Karpas-422 (cell line): Measurements from ENCODE around the gene LCE7A. TPM values are rescaled to one million over a fixed set of nuclear protein-coding genes. Genes with fewer than 3 reads are reported as not detected.

ENCODE experiments used
- DNase-seq: peaks from one replicate; pipeline ENCODE4 v3.0.0-alpha.2; 2015
- H2AFZ ChIP-seq: fragments of 200-600 bp; sonication (generic); 2 replicates; pipeline ENCODE4 v1.6.1; 2014; ENCODE audit warnings: antibody characterized with exemption, low read length, mixed read lengths
- H3K27ac ChIP-seq: fragments of 200-600 bp; sonication (generic); 2 replicates; pipeline ENCODE4 v1.5.1; 2014; ENCODE audit warnings: mild to moderate bottlenecking, low read length, moderate library complexity
- H3K27me3 ChIP-seq: fragments of 200-600 bp; sonication (generic); 2 replicates; pipeline ENCODE4 v1.6.1; 2014; ENCODE audit warnings: low read length, mixed read lengths
- H3K36me3 ChIP-seq: fragments of 200-600 bp; sonication (generic); 2 replicates; pipeline ENCODE4 v1.6.1; 2014; ENCODE audit warnings: low read length, mixed read lengths; ENCODE audit not compliant: insufficient read depth
- H3K4me1 ChIP-seq: fragments of 200-600 bp; sonication (generic); 2 replicates; pipeline ENCODE4 v1.6.1; 2014; ENCODE audit warnings: mild to moderate bottlenecking, low read length, mixed read lengths
- H3K4me2 ChIP-seq: fragments of 200-600 bp; sonication (generic); 2 replicates; pipeline ENCODE4 v1.6.1; 2014; ENCODE audit warnings: low read length, low read depth, mild to moderate bottlenecking; ENCODE audit not compliant: poor library complexity, severe bottlenecking
- H3K4me3 ChIP-seq: fragments of 200-600 bp; sonication (generic); 2 replicates; pipeline ENCODE4 v1.5.1; 2014; ENCODE audit warnings: mild to moderate bottlenecking, antibody characterized with exemption, low read length, mixed read lengths
- H3K79me2 ChIP-seq: fragments of 200-600 bp; sonication (generic); 2 replicates; pipeline ENCODE4 v1.6.1; 2014; ENCODE audit warnings: mild to moderate bottlenecking, low read length, mixed read lengths
- H3K9ac ChIP-seq: fragments of 200-600 bp; sonication (generic); 2 replicates; pipeline ENCODE4 v1.6.0; 2014; ENCODE audit warnings: low read length
- H3K9me2 ChIP-seq: fragments of 200-600 bp; sonication (generic), shearing (Covaris generic); replicated peaks from 2 replicates; pipeline ENCODE4 v1.6.0; 2014; ENCODE audit warnings: mild to moderate bottlenecking, low read length, moderate library complexity; ENCODE audit not compliant: insufficient read depth
- H3K9me3 ChIP-seq: fragments of 300-700, 200-600 bp; sonication (generic); 2 replicates; pipeline ENCODE4 v1.6.1; 2014; ENCODE audit warnings: low read length, mixed read lengths
- H4K20me1 ChIP-seq: fragments of 200-600 bp; sonication (generic); 2 replicates; pipeline ENCODE4 v1.6.1; 2014; ENCODE audit warnings: mild to moderate bottlenecking, antibody characterized with exemption, low read length, low read depth; ENCODE audit not compliant: insufficient read depth
- total RNA-seq: library from RNA; depleted of rRNA; stranded (reverse); fragments of >200 nt; shearing (Covaris generic); gene quantifications from 2 replicates; pipeline ENCODE4 v1.2.3, GENCODE V29; 2014; ENCODE audit warnings: low replicate concordance

The LCE7A gene
- total RNA-seq, 1 experiment from 2014 or later, result not detected

GRCh38 chr1:152884085-152884484 lies 24.3 kb downstream of the LCE7A start:
- H3K4me2 ChIP-seq, result no peak overlapping the region
- no peak for DNase-seq

GRCh38 chr1:152884506-152884905 lies 24.7 kb downstream of the LCE7A start:
- no peaks in the 10 kb centered on the region for H3K79me2 ChIP-seq
- no peaks in the 10 kb centered on the region for H4K20me1 ChIP-seq
- no peaks in the 10 kb centered on the region for H3K36me3 ChIP-seq
- H3K9me2 ChIP-seq, result no peaks in the 10 kb centered on the region
- no peak overlapping the region for H3K4me2 ChIP-seq
- H2AFZ ChIP-seq, result no peak overlapping the region
- peaks cover 5% of the 10 kb centered on the region; the same call in 1 of the 2 replicates for H3K4me1 ChIP-seq
- H3K4me3 ChIP-seq, result no peak overlapping the region
- H3K9me3 ChIP-seq, result no peaks in the 10 kb centered on the region
- H3K27ac ChIP-seq, result no peak overlapping the region
- H3K9ac ChIP-seq, result no peak overlapping the region
- no peaks in the 10 kb centered on the region for H3K27me3 ChIP-seq
- DNase-seq, result no peak

More at GRCh38 chr1:152884085-152884484, 24.3 kb downstream of the LCE7A start:
- Histone ChIP-seq H4K20me1 (no peaks in the 10 kb centered on the region), H3K4me1 (peaks cover 5% of the 10 kb centered on the region; the same call in 1 of the 2 replicates), H3K27me3 (no peaks in the 10 kb centered on the region), H3K9me3 (no peaks in the 10 kb centered on the region), H3K4me3 (no peak overlapping the region), H2AFZ (no peak overlapping the region), H3K36me3 (no peaks in the 10 kb centered on the region), H3K9ac (no peak overlapping the region), H3K79me2 (no peaks in the 10 kb centered on the region), H3K27ac (no peak overlapping the region), H3K9me2 (no peaks in the 10 kb centered on the region)

- peaks cover 5% of the 10 kb centered on the region; the same call in 1 of the 2 replicates for H3K4me1 ChIP-seq
- H3K4me3 ChIP-seq, result no peak overlapping the region
- no peak overlapping the region for H2AFZ ChIP-seq
- H3K9ac ChIP-seq, result no peak overlapping the region
- no peaks in the 10 kb centered on the region for H3K9me3 ChIP-seq
- no peak overlapping the region for H3K4me2 ChIP-seq
- no peaks in the 10 kb centered on the region for H3K36me3 ChIP-seq
- H3K27me3 ChIP-seq, result no peaks in the 10 kb centered on the region
- H3K9me2 ChIP-seq, result no peaks in the 10 kb centered on the region
- H4K20me1 ChIP-seq, result no peaks in the 10 kb centered on the region
- no peaks in the 10 kb centered on the region for H3K79me2 ChIP-seq
- no peak for DNase-seq
- no peak overlapping the region for H3K27ac ChIP-seq
Observed at GRCh38 chr1:152884966-152885624, 25.3 kb downstream of the LCE7A start.

- Histone ChIP-seq H3K36me3 (no peaks in the 10 kb centered on the region), H3K4me2 (no peak overlapping the region), H4K20me1 (no peaks in the 10 kb centered on the region), H2AFZ (no peak overlapping the region), H3K9ac (no peak overlapping the region), H3K9me2 (no peaks in the 10 kb centered on the region), H3K9me3 (no peaks in the 10 kb centered on the region), H3K27ac (no peak overlapping the region), H3K79me2 (no peaks in the 10 kb centered on the region), H3K27me3 (no peaks in the 10 kb centered on the region), H3K4me3 (no peak overlapping the region), H3K4me1 (peaks cover 5% of the 10 kb centered on the region; the same call in 1 of the 2 replicates)
- no peak for DNase-seq
Observed at GRCh38 chr1:152886085-152886484, 26.3 kb downstream of the LCE7A start.

- no peaks in the 10 kb centered on the region for H3K79me2 ChIP-seq
- H3K4me3 ChIP-seq, result no peak overlapping the region
- H3K27me3 ChIP-seq, result no peaks in the 10 kb centered on the region
- peaks cover 5% of the 10 kb centered on the region; the same call in 1 of the 2 replicates for H3K4me1 ChIP-seq
- H3K9me2 ChIP-seq, result no peaks in the 10 kb centered on the region
- H3K9me3 ChIP-seq, result no peaks in the 10 kb centered on the region
- DNase-seq, result no peak
- no peak overlapping the region for H3K9ac ChIP-seq
- H3K36me3 ChIP-seq, result no peaks in the 10 kb centered on the region
- no peak overlapping the region for H3K4me2 ChIP-seq
- no peaks in the 10 kb centered on the region for H4K20me1 ChIP-seq
- H3K27ac ChIP-seq, result no peak overlapping the region
- no peak overlapping the region for H2AFZ ChIP-seq
Observed at GRCh38 chr1:152886758-152887409, 27.1 kb downstream of the LCE7A start.

GRCh38 chr1:152888126-152888525 lies 28.3 kb downstream of the LCE7A start:
- no peaks in the 10 kb centered on the region for H3K36me3 ChIP-seq
- H3K9me2 ChIP-seq, result no peaks in the 10 kb centered on the region
- H3K79me2 ChIP-seq, result no peaks in the 10 kb centered on the region
- no peak overlapping the region for H2AFZ ChIP-seq
- no peak overlapping the region for H3K27ac ChIP-seq
- DNase-seq, result no peak
- no peak overlapping the region for H3K9ac ChIP-seq
- H3K4me1 ChIP-seq, result peaks cover 5% of the 10 kb centered on the region; the same call in 1 of the 2 replicates
- H3K4me3 ChIP-seq, result no peak overlapping the region
- H4K20me1 ChIP-seq, result no peaks in the 10 kb centered on the region
- H3K27me3 ChIP-seq, result no peaks in the 10 kb centered on the region
- H3K9me3 ChIP-seq, result no peaks in the 10 kb centered on the region
- no peak overlapping the region for H3K4me2 ChIP-seq

GRCh38 chr1:152899027-152899426 lies 39.2 kb downstream of the LCE7A start:
- Histone ChIP-seq H3K4me1 (no peaks in the 10 kb centered on the region), H2AFZ (no peak overlapping the region), H3K27me3 (no peaks in the 10 kb centered on the region), H3K9ac (no peak overlapping the region), H3K4me2 (no peak overlapping the region), H3K9me3 (no peaks in the 10 kb centered on the region), H3K9me2 (no peaks in the 10 kb centered on the region), H4K20me1 (no peaks in the 10 kb centered on the region), H3K79me2 (no peaks in the 10 kb centered on the region), H3K36me3 (no peaks in the 10 kb centered on the region), H3K4me3 (no peak overlapping the region), H3K27ac (no peak overlapping the region)
- no peak for DNase-seq

GRCh38 chr1:152899883-152900282 lies 40.1 kb downstream of the LCE7A start:
- Histone ChIP-seq H2AFZ (no peak overlapping the region), H3K4me1 (no peaks in the 10 kb centered on the region), H3K27ac (no peak overlapping the region), H3K79me2 (no peaks in the 10 kb centered on the region), H3K36me3 (no peaks in the 10 kb centered on the region), H3K4me2 (no peak overlapping the region), H3K9ac (no peak overlapping the region), H3K9me3 (no peaks in the 10 kb centered on the region), H3K4me3 (no peak overlapping the region), H3K27me3 (no peaks in the 10 kb centered on the region), H4K20me1 (no peaks in the 10 kb centered on the region), H3K9me2 (no peaks in the 10 kb centered on the region)
- no peak for DNase-seq
